HPDE6-E6E7 (cell line): ENCODE measurements around the gene MOBP.

Source experiments
- DNase-seq: peaks from one replicate; pipeline ENCODE4 v3.0.0; 2011; ENCODE audit warnings: missing footprints; ENCODE audit errors: extremely low spot score

MOBP gene

GRCh38 chr3:39497753-39498152 lies 30.3 kb downstream of the MOBP start:
- DNase-seq = no peak

DNA sequence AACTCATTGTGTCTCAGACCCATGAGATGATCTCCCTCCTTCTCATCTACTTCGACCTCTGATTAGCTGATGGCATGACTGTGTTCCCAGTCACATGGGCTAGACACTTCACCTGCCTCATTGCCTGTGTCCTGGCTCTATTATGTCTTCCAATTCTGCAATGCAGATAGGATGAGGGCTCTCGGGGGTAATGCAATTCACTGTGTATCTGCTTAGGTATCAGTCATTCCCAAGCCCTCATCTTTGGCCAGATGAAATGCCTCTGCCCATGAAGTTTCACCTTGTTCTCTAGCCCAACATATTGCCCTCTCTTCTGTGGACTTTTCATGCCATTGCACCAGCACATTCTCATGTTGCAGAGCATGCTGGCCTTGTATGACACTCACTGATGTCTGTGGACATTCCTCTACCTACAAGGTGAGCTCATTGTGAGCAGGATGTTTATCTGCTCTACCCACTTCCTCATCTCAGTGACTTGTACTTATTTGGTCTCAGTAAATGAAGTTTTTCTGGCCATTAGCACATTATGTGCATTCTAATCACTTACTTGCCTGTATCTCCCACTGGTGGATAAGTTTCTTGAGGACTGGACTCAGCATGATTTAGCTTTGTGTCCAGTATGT lies 32.3 kb downstream of the MOBP start:
- no peak for DNase-seq

DNA sequence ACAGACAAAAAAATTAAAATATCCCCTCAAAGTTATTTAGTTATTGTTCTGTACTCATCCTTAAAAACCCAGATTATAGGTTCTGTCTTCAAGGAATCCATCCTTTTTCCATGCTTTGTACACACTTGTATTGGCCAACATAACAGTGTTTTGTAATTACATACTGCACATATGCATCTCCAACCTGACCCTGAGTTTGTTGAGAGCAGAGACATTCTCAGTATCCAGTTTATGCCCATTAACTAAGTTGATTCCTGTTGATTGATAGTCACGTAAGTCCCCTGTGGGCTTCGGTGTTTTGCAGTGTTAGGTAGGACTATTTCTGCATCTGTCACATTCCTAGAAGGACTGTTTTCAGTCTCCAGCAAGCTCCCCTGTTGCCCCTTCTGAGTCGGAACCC lies 33.6 kb downstream of the MOBP start:
- no peak for DNase-seq

- DNase-seq = no peak
These were observed 34.7 kb downstream of the MOBP start for GRCh38 chr3:39501968-39502837.

GRCh38 chr3:39502838-39503145 lies 35.3 kb downstream of the MOBP start:
- DNase-seq = no peak

- DNase-seq = no peak
These were observed 38.6 kb downstream of the MOBP start for GRCh38 chr3:39505866-39506742.

- no peak for DNase-seq
These were observed 39.4 kb downstream of the MOBP start for GRCh38 chr3:39506863-39507262.

- no peak for DNase-seq
These were observed 46.4 kb downstream of the MOBP start for GRCh38 chr3:39513791-39514369.

- no peak for DNase-seq
These were observed 48.4 kb downstream of the MOBP start for GRCh38 chr3:39515681-39516441.

GRCh38 chr3:39519103-39519502 lies 51.6 kb downstream of the MOBP start:
- DNase-seq = no peak

- DNase-seq = no peak
These were observed 52.2 kb downstream of the MOBP start for GRCh38 chr3:39519554-39520288.

DNA sequence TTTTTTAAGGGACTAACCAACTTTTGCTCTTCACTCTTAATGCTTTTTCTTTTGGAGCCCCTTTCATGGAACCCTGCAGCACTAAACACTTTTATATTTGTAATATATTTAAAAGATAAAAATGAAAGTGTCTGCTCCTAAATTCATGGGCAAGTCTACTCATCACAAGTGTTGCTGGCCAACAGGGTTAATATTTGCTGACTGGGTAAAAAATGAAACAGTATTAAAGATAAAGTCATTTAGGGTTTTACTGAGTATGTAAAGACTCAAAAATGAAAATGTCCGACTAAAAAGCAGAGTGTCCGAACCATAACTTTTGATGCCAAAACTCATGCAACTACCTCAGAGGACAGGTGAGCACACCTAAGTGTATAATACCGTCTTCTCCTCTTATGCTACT lies 54.0 kb downstream of the MOBP start:
- DNase-seq = no peak

DNA sequence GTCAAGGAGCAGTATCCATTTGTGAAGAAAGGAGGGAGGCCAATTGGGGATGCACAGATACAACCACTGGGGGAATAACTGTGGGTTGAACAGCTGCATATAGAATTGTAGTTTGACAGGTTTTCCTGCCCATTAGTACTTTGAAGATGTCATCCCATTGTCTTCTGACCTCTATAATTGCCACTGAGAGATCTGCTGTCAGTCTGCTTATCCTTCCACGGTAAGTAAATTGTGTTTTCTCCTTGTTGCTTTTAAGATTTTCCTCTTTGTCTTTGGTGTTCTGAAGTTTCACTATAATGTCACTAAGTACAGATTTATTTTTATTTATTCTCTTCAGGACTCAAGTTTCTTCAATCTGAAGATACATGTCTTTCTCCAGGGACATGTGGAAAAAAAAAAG lies 56.6 kb downstream of the MOBP start:
- DNase-seq = no peak

DNA sequence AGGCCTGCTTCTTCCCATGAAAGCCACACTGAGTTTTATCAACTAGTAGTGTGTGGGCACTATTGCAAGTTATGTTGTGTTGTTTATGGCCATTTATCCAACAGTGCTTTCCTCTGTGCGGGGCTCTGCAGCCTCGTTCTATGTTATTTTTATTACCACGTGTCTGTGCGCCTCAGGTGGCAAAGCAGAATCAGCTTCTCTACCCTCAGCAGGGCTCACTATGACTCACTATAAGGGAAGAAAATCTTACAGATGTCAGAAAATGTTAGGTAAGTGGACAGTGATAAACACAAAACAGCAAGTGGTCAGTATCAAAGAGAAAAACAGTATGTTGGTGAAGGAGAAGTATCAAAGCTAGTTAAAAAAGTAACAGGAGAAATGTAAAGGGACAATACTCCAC lies 61.4 kb downstream of the MOBP start:
- DNase-seq = no peak

GRCh38 chr3:39529577-39529976 lies 62.1 kb downstream of the MOBP start:
- DNase-seq = no peak

DNA sequence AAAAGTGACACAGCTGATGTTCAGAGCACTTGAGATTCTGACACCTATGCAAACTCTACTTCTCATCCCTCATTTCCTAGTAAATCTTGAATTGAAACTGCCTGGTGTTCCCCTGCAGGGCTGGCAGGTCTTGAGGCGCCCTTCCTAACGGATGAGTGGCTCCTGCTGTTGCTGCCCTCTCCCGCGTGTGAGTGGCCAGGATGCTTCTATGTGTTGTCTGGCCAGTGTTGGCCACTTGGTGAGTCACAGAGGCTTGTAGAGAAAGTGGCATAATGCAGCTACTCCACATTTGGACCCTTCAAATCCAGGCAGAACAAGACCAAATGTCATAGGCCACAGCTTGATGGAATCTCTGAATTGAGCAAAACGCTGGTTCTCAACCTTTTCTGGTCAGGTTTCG lies 63.6 kb downstream of the MOBP start:
- no peak for DNase-seq

GRCh38 chr3:39531665-39532064 lies 64.2 kb downstream of the MOBP start:
- peak; percentile 21 for DNase-seq

GRCh38 chr3:39532777-39533176 lies 65.3 kb downstream of the MOBP start:
- DNase-seq = no peak

DNA sequence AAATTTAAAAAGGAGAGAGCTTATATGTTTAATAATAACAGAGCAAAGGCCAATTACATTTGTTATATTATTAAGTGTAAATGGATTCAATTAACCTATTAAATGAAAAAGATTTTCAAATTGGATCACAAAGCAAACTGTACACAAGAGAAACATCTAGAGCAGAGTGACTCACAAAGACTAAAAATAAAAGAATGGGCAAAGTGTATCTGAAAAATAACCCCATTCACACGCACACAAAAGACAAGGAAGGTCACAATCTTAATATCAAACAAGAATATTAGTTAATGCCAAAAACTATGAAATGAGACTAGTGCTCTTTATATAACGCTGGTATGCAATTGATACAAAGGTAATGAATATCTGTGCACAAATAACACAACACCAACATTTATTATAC lies 65.7 kb downstream of the MOBP start:
- DNase-seq = no peak

- DNase-seq = no peak
These were observed 72.9 kb downstream of the MOBP start for GRCh38 chr3:39540162-39540921.
